Ectodermal cell (in vitro differentiated cells): Measurements from ENCODE around the gene PEAK1.
"Not testable (repeated sequence)": the region's sequence is repeated elsewhere in the genome, so short reads cannot be mapped to it uniquely, and the experiment has no call there.

Experiments used
- H3K27ac ChIP-seq: 2 replicates; pipeline ENCODE4 v1.7.0; 2013; ENCODE audit warnings: mild to moderate bottlenecking, low read depth, low read length; ENCODE audit not compliant: insufficient read depth, poor library complexity, severe bottlenecking
- H3K27me3 ChIP-seq: 2 replicates; pipeline ENCODE4 v1.7.0; 2013; ENCODE audit warnings: mild to moderate bottlenecking, low read length; ENCODE audit not compliant: insufficient read depth, control insufficient read depth, poor library complexity, severe bottlenecking
- H3K36me3 ChIP-seq: one replicate; pipeline ENCODE4 v1.7.0; 2013; ENCODE audit warnings: low read length; ENCODE audit not compliant: control insufficient read depth, insufficient read depth
- H3K4me1 ChIP-seq: one replicate; pipeline ENCODE4 v1.7.0; 2013; ENCODE audit warnings: low read length; ENCODE audit not compliant: control insufficient read depth, insufficient read depth
- H3K4me3 ChIP-seq: 2 replicates; pipeline ENCODE4 v1.7.0; 2013; ENCODE audit warnings: low read depth, low read length, control low read depth; ENCODE audit not compliant: insufficient read depth
- H3K9me3 ChIP-seq: 2 replicates; pipeline ENCODE4 v1.7.0; 2013; ENCODE audit warnings: mild to moderate bottlenecking, low read length, moderate library complexity; ENCODE audit not compliant: control insufficient read depth
- WGBS, 2 experiments: methylation state at CpG; one replicate each; pipeline ENCODE4 v1.1.7; 2013; ENCODE audit warnings: missing lambda C conversion rate in 2 of 2; 5-methylcytosine and 5-hydroxymethylcytosine counted together

PEAK1 gene

DNA sequence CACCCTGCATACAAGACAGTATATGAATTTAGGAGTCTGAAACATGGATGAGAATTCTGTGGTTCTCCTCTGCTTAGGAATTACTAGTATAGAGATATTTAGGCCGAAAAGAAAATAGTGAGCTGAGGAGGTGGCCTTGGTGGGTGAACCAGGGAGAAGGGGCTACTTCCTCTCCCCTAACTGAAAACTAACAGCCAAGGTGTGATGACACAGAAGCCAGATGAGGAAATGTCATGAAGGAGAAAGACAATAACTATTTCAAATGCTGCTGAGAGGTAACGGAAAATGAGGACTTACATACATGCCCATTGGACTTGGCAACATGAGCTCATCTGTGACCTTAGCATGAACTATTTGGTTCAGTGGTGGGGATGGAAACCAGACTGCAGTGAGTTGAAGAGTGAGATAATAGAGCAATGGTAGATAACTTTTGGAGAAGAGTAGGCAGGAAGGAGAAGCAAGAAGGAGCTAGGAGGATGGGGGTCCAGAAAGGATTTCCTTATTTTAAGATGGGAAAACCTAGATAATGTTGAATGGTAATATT, 234.6 kb downstream of the PEAK1 start:
- Histone ChIP-seq H3K36me3 (no peaks in the 10 kb centered on the region), H3K27me3 (no peaks in the 10 kb centered on the region), H3K4me1 (peaks cover 3% of the 10 kb centered on the region), H3K4me3 (no peak overlapping the region), H3K9me3 (no peaks in the 10 kb centered on the region), H3K27ac (no peak overlapping the region)
- WGBS, 2 experiments: 89 to 97% methylated on average over 2 of the region's 2 CpGs

DNA sequence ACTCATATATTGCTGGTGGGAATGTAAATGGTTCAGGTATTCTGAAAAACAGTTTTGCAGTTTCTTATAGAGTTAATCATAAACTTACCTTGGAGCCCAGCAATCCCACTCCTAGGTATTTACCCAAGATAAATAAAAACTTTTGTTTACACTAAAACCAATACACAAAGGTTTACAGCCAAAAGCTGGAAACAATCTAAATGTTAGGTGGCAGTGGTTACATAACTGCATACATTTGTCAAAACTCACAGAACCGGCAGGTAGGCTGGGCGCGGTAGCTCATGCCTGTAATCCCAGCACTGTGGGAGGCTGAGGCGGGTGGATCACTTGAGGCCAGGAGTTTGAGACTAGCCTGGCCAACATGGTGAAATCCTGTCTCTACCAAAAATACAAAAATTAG, 235.6 kb downstream of the PEAK1 start:
- H3K36me3 ChIP-seq, H3K27me3 ChIP-seq, H3K9me3 ChIP-seq, H3K27ac ChIP-seq, H3K4me3 ChIP-seq, H3K4me1 ChIP-seq: not testable (repeated sequence)
- WGBS, 2 experiments: 89 to 92% methylated on average over 4 of the region's 4 CpGs

- Histone ChIP-seq H3K36me3 (no peaks in the 10 kb centered on the region), H3K4me1 (peaks cover 3% of the 10 kb centered on the region), H3K27ac (no peak overlapping the region), H3K27me3 (no peaks in the 10 kb centered on the region), H3K9me3 (no peaks in the 10 kb centered on the region), H3K4me3 (no peak overlapping the region)
- WGBS, 2 experiments: 88 to 100% methylated on average over 1 of the region's 3 CpGs
Observed at GRCh38 chr15:77183066-77183465, 236.8 kb downstream of the PEAK1 start.

GRCh38 chr15:77181305-77182074, 238.4 kb downstream of the PEAK1 start:
- Histone ChIP-seq H3K4me3 (no peak overlapping the region), H3K36me3 (no peaks in the 10 kb centered on the region)
- WGBS, 2 experiments: 96 to 98% methylated on average over 5 of the region's 5 CpGs

DNA sequence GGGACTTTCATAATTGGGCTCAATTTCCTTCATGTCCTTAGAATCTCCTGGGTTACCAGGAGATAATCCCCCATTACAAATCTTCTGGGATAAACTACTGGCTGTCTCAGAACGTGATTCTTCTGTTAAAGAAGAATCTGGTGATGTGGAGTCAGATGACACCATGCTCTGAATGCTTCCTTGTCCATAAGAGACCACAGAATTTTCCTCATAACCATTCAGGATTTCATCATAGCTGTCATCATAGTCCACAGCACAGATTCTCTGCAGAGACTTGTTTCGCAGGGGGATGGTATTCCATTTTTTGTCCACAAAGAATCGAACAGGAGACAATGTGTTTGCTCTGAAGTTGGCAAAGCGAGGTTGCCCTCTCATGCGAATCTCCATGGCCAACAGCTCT, 239.1 kb downstream of the PEAK1 start:
- no peaks in the 10 kb centered on the region for H3K9me3 ChIP-seq
- 91% methylated on average over 5 of the region's 5 CpGs for WGBS, 2 experiments
- no peaks in the 10 kb centered on the region for H3K36me3 ChIP-seq
- no peaks in the 10 kb centered on the region for H3K27me3 ChIP-seq
- H3K27ac ChIP-seq: no peak overlapping the region
- no peaks in the 10 kb centered on the region for H3K4me1 ChIP-seq
- no peak overlapping the region for H3K4me3 ChIP-seq

More at GRCh38 chr15:77181305-77182074, 238.4 kb downstream of the PEAK1 start:
- no peak overlapping the region for H3K27ac ChIP-seq
- H3K9me3 ChIP-seq: no peaks in the 10 kb centered on the region
- no peaks in the 10 kb centered on the region for H3K27me3 ChIP-seq
- H3K4me1 ChIP-seq: no peaks in the 10 kb centered on the region

DNA sequence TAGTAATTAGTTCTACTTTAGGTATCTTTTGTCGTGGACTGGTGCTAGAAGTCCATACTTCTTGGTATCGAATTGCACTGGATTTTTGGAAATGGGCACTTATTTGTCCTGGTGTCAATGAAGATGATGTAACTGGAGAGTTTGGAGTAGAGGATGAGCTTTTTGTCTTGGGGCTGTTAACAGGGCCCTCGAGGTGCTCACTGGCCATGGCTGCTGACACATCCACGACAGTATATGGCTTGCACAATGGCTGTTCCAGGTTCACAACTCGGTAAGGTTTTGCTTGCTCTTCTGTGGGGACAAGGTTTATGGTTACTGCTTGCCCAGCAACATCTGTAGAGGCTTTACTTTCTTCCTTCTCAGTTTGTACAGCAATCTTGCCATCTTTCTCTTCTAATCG, 239.6 kb downstream of the PEAK1 start:
- no peaks in the 10 kb centered on the region for H3K36me3 ChIP-seq

DNA sequence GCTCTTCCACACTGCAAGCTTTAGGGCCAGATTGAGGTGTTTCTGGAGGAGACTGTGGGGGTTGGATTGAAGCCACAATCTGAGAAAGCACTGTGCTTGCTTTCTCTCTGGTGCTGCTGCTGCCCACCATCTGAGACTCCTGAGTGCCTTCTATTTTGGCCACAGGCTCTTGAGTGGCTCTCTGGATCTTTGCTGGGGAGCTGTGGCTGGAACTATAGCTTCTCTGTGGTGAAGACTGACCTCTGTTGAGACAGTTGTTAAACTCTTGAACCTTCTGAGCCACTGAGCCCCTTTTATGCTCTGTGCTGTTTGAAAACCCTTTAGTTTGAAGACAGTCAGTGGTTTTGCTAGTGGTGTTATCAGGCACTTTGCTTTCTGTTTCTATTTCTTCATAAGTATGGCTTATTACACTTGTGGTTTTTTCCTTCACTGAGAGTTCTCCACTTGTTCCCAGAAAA, 240.3 kb downstream of the PEAK1 start:
- H3K36me3 ChIP-seq: no peaks in the 10 kb centered on the region
- no peaks in the 10 kb centered on the region for H3K4me1 ChIP-seq
- H3K4me3 ChIP-seq: no peak overlapping the region
- no peak overlapping the region for H3K27ac ChIP-seq
- H3K27me3 ChIP-seq: no peaks in the 10 kb centered on the region
- no peaks in the 10 kb centered on the region for H3K9me3 ChIP-seq

More for the DNA sequence above, 239.6 kb downstream of the PEAK1 start:
- no peak overlapping the region for H3K4me3 ChIP-seq
- no peaks in the 10 kb centered on the region for H3K27me3 ChIP-seq
- H3K9me3 ChIP-seq: no peaks in the 10 kb centered on the region
- H3K27ac ChIP-seq: no peak overlapping the region
- H3K4me1 ChIP-seq: no peaks in the 10 kb centered on the region
- 95 to 97% methylated on average over 5 to 6 of the region's 6 CpGs for WGBS, 2 experiments

- Histone ChIP-seq H3K4me1 (no peaks in the 10 kb centered on the region), H3K36me3 (no peaks in the 10 kb centered on the region), H3K27me3 (no peaks in the 10 kb centered on the region), H3K4me3 (no peak overlapping the region), H3K27ac (no peak overlapping the region), H3K9me3 (no peaks in the 10 kb centered on the region)
Observed at GRCh38 chr15:77178411-77178810, 241.5 kb downstream of the PEAK1 start.

DNA sequence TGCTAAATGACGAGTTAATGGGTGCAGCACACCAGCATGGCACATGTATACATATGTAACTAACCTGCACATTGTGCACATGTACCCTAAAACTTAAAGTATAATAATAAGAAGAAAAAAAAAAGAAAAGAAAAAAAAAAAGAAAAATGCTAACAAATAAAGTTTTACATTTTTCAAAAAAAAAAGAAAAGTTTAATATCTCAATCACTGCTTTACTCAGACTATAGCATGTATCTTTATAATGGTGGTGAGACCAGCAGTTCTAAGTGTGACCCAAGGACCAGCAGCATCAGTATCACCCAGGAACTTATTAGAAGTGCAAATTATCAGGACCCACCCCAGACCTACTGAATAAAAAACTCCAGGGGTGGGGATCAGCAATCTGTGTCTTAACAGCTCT, 243.8 kb downstream of the PEAK1 start:
- not testable (repeated sequence) for H3K27me3 ChIP-seq, H3K4me3 ChIP-seq, H3K4me1 ChIP-seq, H3K9me3 ChIP-seq, H3K27ac ChIP-seq, H3K36me3 ChIP-seq
- no CpG with 5 or more reads among the region's 1 CpG for WGBS, 2 experiments

GRCh38 chr15:77173487-77173886, 246.4 kb downstream of the PEAK1 start:
- no peaks in the 10 kb centered on the region for H3K36me3 ChIP-seq
- H3K27me3 ChIP-seq: no peaks in the 10 kb centered on the region
- H3K9me3 ChIP-seq: no peaks in the 10 kb centered on the region
- H3K27ac ChIP-seq: no peak overlapping the region
- H3K4me1 ChIP-seq: no peaks in the 10 kb centered on the region
- no peak overlapping the region for H3K4me3 ChIP-seq
- WGBS, 2 experiments: 88 to 90% methylated on average over 1 of the region's 1 CpG
